ENCODE measurements around the gene C19orf12. TPM values are rescaled to one million over a fixed set of nuclear protein-coding genes. Genes with fewer than 3 reads are reported as not detected.

Gene C19orf12
- total and polyA plus RNA-seq, 5 donors from 2014 or later = 22.8 to 33.7 (median 29.4) TPM

DNA sequence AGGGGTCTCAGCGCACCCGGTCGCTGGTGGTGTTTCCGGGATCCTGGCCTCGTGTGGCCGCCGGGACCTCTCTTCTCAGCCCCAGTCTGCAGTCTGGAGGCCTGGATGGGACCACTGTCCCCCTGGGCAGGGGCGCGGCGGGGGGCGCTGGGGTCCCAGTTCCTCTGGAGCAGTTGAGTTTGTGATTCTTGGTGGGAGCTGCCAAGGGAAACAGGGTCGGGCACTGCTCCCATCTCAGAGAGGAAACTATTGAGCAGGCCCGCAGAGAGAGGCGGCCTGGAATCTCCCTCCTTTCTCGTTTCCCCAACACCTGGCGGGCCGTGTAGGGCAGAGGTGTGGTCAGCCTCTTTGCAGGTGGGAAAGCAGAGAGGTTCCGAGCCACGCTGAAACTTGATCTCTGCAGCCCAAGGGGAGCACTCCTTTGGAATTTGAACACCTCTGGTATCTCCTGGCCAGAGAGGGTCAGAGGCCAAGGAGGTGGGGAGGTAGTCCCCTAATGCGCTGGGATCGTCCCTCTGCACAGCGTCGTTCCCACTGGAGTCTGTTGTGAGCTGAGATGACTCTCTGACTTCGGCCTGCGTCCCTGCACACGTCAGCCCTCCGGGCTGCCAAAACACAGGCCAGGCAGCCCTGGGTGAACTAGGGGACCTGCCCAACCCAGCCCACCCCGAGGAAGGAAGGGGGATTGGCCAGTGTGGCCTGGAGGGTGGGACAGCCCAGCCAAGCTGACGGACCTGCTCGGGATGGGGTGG lies 49.1 kb downstream of the C19orf12 start:
- Mint-ChIP-seq H3K4me1 (peaks cover 9 to 67% (median 27%) of the 10 kb centered on the region in 4 donors), H3K36me3 (peaks cover 10% of the 10 kb centered on the region), H3K9me3 (no peaks in the 10 kb centered on the region), H3K27ac (peak overlapping the region; percentile 96 to 99 (median 97)), H3K27me3 (no peaks in the 10 kb centered on the region), H3K4me3 (peak overlapping the region; percentile 87 to 95 (median 93))
- H3K9me3 ChIP-seq (ENCODE audit: control insufficient read depth in 2 of 2, low read length in 2 of 2) = no peaks in the 10 kb centered on the region
- no peaks in the 10 kb centered on the region for H3K36me3 ChIP-seq (ENCODE audit: control insufficient read depth, insufficient read depth, low read length)
- H3K27ac ChIP-seq (ENCODE audit: insufficient read depth, low read length, poor library complexity, severe bottlenecking) = peak overlapping the region; percentile 94
- DNase-seq (no peak), ATAC-seq (ENCODE audit: low read depth in 2 of 2) (no peak)
- H3K4me1 ChIP-seq (ENCODE audit: control insufficient read depth, insufficient read depth, low read length, poor library complexity, severe bottlenecking) = peaks cover 59% of the 10 kb centered on the region
- H3K27me3 ChIP-seq (ENCODE audit: control insufficient read depth, insufficient read depth, low read length) = no peaks in the 10 kb centered on the region
- H3K4me3 ChIP-seq (ENCODE audit: low read depth, low read length) = peak overlapping the region; percentile 89

DNA sequence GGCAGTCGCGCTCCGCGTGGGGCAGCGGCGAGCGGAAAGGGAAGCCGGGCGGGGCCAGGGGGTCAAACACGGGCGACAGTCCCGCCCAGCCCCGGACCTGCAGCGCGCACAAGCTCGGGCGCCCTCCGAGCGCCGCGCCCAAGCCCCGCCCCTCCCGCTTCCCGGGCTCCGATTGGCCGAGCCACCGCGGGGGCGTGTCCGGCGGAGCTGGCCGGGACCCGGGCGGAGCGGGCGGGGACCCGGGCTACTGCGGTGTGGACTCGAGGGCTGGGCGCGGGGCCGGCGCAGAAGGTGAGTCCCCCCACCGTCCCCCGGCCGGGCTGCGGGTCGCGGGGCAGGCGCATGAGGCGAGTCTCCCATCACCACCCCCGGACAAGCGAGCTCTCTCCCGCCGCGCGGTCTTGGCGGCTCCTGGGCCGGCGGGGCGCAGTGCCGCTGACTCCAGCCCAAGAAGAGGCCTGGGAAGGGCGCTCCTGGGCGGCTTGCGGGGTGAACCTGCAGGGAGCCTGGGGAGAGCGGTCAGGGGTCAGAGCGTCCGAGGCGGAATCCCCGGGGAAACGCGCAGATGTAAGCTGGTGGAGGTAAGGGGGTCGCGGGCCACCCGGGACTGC lies 49.7 kb downstream of the C19orf12 start, which contains the start of gene PLEKHF1:
Gene PLEKHF1, plus strand, starts transcription at position 247 of the 611 bp plus-strand sequence. CDS start 8,379 bp downstream, outside the sequence.
- H3K27me3 Mint-ChIP-seq = no peaks in the 10 kb centered on the region
- peaks cover 9 to 66% (median 23%) of the 10 kb centered on the region in 4 donors for H3K4me1 Mint-ChIP-seq
- ATAC-seq (ENCODE audit: low read depth in 2 of 2) (peak; percentile 75 to 79), DNase-seq (peak; percentile 79 to 86 (median 82))
- peak within 1 kb of the TSS; percentile 88 to 97 (median 96) for H3K27ac Mint-ChIP-seq
- peaks cover 9% of the 10 kb centered on the region for H3K36me3 Mint-ChIP-seq
- no peaks in the 10 kb centered on the region for H3K9me3 Mint-ChIP-seq
- no peaks in the 10 kb centered on the region for H3K9me3 ChIP-seq (ENCODE audit: control insufficient read depth in 2 of 2, low read length in 2 of 2)
- H3K4me3 Mint-ChIP-seq = peak within 1 kb of the TSS; percentile 87 to 95 (median 93)
- H3K4me3 ChIP-seq (ENCODE audit: low read depth, low read length) = peak within 1 kb of the TSS; percentile 89
- peaks cover 52% of the 10 kb centered on the region for H3K4me1 ChIP-seq (ENCODE audit: control insufficient read depth, insufficient read depth, low read length, poor library complexity, severe bottlenecking)
- peak within 1 kb of the TSS; percentile 94 for H3K27ac ChIP-seq (ENCODE audit: insufficient read depth, low read length, poor library complexity, severe bottlenecking)
- no peaks in the 10 kb centered on the region for H3K36me3 ChIP-seq (ENCODE audit: control insufficient read depth, insufficient read depth, low read length)
- no peaks in the 10 kb centered on the region for H3K27me3 ChIP-seq (ENCODE audit: control insufficient read depth, insufficient read depth, low read length)

DNA sequence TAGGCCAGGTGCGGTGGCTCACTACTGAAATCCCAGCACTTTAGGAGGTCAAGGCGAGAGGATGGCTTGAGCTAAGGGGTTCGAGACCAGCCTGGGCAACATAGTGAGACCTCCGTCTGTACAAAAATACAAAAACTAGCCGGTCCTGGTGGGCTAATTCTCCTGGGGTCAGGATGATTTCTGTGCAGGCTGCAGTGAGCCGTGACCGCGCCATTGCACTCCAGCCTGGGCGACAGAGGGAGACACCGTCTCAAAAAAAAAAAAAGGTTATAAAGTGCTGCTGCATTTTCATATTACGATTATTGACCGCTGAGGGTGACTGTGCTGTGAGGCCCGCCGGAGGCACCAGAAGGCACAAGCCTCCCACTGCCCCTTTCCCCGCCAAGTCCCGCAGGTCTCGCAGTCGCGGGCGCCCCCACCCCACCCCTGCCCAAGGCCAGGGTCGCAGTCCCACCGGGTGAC lies 50.3 kb downstream of the C19orf12 start:
- Mint-ChIP-seq H3K27ac (peak overlapping the region; percentile 52 to 79 (median 72)), H3K4me1 (peaks cover 8 to 62% (median 18%) of the 10 kb centered on the region in 4 donors), H3K4me3 (peak overlapping the region; percentile 86 to 88 (median 87)), H3K36me3 (peaks cover 8% of the 10 kb centered on the region), H3K27me3 (no peaks in the 10 kb centered on the region), H3K9me3 (no peaks in the 10 kb centered on the region)
- Histone ChIP-seq H3K36me3 (ENCODE audit: control insufficient read depth, insufficient read depth, low read length) (no peaks in the 10 kb centered on the region), H3K9me3 (ENCODE audit: control insufficient read depth in 2 of 2, low read length in 2 of 2) (no peaks in the 10 kb centered on the region), H3K27ac (ENCODE audit: insufficient read depth, low read length, poor library complexity, severe bottlenecking) (peak overlapping the region; percentile 94), H3K27me3 (ENCODE audit: control insufficient read depth, insufficient read depth, low read length) (no peaks in the 10 kb centered on the region), H3K4me1 (ENCODE audit: control insufficient read depth, insufficient read depth, low read length, poor library complexity, severe bottlenecking) (peaks cover 47% of the 10 kb centered on the region), H3K4me3 (ENCODE audit: low read depth, low read length) (peak overlapping the region; percentile 13)
- ATAC-seq (ENCODE audit: low read depth in 2 of 2) = no peak
- no peak for DNase-seq

DNA sequence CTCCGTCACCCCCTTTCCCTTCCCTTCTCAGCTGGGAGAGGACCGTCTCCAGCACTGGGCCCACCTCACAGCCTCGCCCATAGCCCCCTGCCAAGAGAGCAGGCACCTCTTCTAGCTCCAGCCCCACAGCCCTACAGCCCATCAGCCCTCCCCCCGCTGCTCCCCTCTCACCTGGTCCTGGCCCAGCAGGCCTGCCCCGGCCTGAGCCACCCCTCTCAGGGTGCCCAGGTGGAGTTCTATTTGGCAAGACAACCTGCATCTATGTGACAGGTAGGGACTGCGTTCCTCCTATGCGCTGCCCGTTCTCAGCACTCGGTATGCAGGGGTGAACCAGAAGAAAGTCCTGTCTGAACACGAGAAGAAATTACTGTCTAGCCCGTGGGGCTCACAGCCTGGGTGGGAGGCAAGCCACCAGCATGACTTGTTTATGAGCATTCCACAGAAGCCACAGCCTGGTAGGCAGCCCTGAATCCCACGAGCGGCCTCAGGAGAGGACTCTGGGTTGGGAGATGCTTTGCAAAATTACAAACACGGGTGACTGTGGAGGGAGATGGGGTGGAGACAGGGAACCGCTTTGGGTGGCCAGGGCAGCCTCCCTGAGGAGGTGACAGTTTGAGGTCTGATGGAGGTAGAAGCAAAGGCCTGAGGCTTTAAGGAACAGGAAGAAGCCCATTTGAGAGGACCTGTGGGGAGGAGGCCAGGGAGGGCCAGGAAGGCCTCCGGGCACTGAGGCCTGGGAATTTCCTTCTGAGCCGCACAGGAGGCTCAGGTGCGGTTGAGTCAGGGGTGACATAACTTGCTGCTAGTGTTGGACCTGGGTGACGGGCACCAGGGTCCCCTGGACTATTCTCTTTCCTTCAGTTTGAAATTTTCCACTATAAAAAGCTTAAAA lies 51.0 kb downstream of the C19orf12 start:
- peak overlapping the region; percentile 86 to 88 (median 87) for H3K4me3 Mint-ChIP-seq
- no peaks in the 10 kb centered on the region for H3K9me3 Mint-ChIP-seq
- peaks cover 4 to 56% (median 15%) of the 10 kb centered on the region in 4 donors for H3K4me1 Mint-ChIP-seq
- no peaks in the 10 kb centered on the region for H3K27me3 ChIP-seq (ENCODE audit: control insufficient read depth, insufficient read depth, low read length)
- H3K4me1 ChIP-seq (ENCODE audit: control insufficient read depth, insufficient read depth, low read length, poor library complexity, severe bottlenecking) = peaks cover 40% of the 10 kb centered on the region
- H3K36me3 Mint-ChIP-seq = peaks cover 5% of the 10 kb centered on the region
- no peaks in the 10 kb centered on the region for H3K36me3 ChIP-seq (ENCODE audit: control insufficient read depth, insufficient read depth, low read length)
- DNase-seq (no peak), ATAC-seq (ENCODE audit: low read depth in 2 of 2) (no peak)
- H3K4me3 ChIP-seq (ENCODE audit: low read depth, low read length) = peak overlapping the region; percentile 13
- H3K9me3 ChIP-seq (ENCODE audit: control insufficient read depth in 2 of 2, low read length in 2 of 2) = no peaks in the 10 kb centered on the region
- peak overlapping the region; percentile 94 for H3K27ac ChIP-seq (ENCODE audit: insufficient read depth, low read length, poor library complexity, severe bottlenecking)
- H3K27ac Mint-ChIP-seq = peak overlapping the region; percentile 49 to 90 (median 72)
- no peaks in the 10 kb centered on the region for H3K27me3 Mint-ChIP-seq

GRCh38 chr19:29662604-29663404 lies 52.3 kb downstream of the C19orf12 start:
- Mint-ChIP-seq H3K27ac (peak overlapping the region; percentile 42 to 82 (median 70)), H3K36me3 (peaks cover 5% of the 10 kb centered on the region), H3K9me3 (no peaks in the 10 kb centered on the region), H3K4me3 (peak overlapping the region; percentile 46 to 86 (median 62)), H3K4me1 (peaks cover 4 to 42% (median 13%) of the 10 kb centered on the region in 4 donors), H3K27me3 (no peaks in the 10 kb centered on the region)
- Histone ChIP-seq H3K27ac (ENCODE audit: insufficient read depth, low read length, poor library complexity, severe bottlenecking) (no peak overlapping the region), H3K9me3 (ENCODE audit: control insufficient read depth in 2 of 2, low read length in 2 of 2) (no peaks in the 10 kb centered on the region), H3K36me3 (ENCODE audit: control insufficient read depth, insufficient read depth, low read length) (no peaks in the 10 kb centered on the region), H3K4me1 (ENCODE audit: control insufficient read depth, insufficient read depth, low read length, poor library complexity, severe bottlenecking) (peaks cover 27% of the 10 kb centered on the region), H3K4me3 (ENCODE audit: low read depth, low read length) (no peak overlapping the region), H3K27me3 (ENCODE audit: control insufficient read depth, insufficient read depth, low read length) (no peaks in the 10 kb centered on the region)
- DNase-seq (no peak), ATAC-seq (ENCODE audit: low read depth in 2 of 2) (no peak)

DNA sequence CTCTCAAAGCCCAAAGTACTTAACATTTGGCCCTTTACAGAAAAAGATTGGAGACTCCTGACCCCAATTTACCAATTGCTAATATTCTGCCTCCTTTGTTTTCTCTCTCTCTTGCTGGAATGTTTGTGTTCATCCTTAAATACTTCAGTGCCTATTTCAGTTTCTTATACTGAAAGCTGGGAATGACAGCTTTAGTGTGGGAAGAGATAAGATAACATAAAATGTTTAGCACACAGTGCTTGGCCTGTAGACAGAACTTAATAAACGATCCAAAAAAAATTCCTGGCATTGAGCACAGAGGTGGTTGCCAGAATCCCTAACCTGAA lies 52.8 kb downstream of the C19orf12 start:
- Histone ChIP-seq H3K27me3 (ENCODE audit: control insufficient read depth, insufficient read depth, low read length) (no peaks in the 10 kb centered on the region), H3K36me3 (ENCODE audit: control insufficient read depth, insufficient read depth, low read length) (no peaks in the 10 kb centered on the region), H3K27ac (ENCODE audit: insufficient read depth, low read length, poor library complexity, severe bottlenecking) (no peak overlapping the region), H3K4me1 (ENCODE audit: control insufficient read depth, insufficient read depth, low read length, poor library complexity, severe bottlenecking) (peaks cover 21% of the 10 kb centered on the region), H3K4me3 (ENCODE audit: low read depth, low read length) (no peak overlapping the region), H3K9me3 (ENCODE audit: control insufficient read depth in 2 of 2, low read length in 2 of 2) (no peaks in the 10 kb centered on the region)
- peaks cover 4 to 37% (median 10%) of the 10 kb centered on the region in 4 donors for H3K4me1 Mint-ChIP-seq
- ATAC-seq (ENCODE audit: low read depth in 2 of 2) (no peak), DNase-seq (no peak)
- peaks cover 5% of the 10 kb centered on the region for H3K36me3 Mint-ChIP-seq
- H3K4me3 Mint-ChIP-seq = peak overlapping the region in 3 of 4 donors; percentile 41 to 86 (median 75)
- peaks cover 4% of the 10 kb centered on the region for H3K27me3 Mint-ChIP-seq
- no peaks in the 10 kb centered on the region for H3K9me3 Mint-ChIP-seq
- H3K27ac Mint-ChIP-seq = peak overlapping the region in 2 of 3 donors; percentile 70 to 82

Data from CD4-positive, CD25-positive, alpha-beta regulatory T cell (primary cell).